ENCODE data around the gene RDH14. TPM values are rescaled to one million over a fixed set of nuclear protein-coding genes. Genes with fewer than 3 reads are reported as not detected.
A peak's percentile ranks its signal among the peaks of the same experiment; 100 is the strongest.

The RDH14 gene
- total and polyA plus RNA-seq, 2 of the 4 experiments (the other 2 are of a cell fraction), result 11.9 to 12.2 TPM

DNA sequence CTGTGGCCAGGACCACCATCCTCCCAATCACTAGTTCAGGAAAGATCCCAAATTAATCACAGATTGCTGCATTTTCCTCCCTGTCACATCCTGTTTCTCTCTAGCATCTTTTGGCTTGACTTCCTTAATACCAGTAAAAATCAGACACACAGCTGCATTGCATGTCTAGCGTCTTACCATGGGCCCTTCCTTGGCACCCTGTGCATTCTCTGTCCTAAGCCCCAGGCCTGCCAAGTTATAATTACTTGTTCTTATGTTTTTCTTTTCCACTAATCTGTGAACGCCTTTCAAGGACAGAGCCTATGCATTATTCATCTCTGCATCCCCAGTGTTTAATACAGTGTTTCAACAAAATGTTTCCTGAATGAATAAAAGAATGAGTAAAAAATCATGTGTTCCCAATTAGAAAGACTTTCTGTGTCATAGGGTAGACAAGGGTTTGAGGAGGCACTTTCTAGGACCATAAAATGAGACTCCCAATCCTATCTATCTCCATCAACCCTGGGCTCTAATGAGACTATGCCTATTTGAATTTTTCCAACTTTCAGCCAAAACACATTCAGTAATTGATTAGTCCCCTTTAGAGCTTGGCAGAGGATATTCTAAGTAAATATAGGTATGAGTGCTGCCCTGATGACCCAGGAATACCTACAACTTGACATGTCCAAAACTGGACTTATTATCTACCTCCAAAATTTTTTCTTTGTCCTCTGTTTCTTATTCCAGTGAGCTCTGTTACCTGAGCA is 39.2 kb upstream of the RDH14 start:
- Histone ChIP-seq H3K4me1 (ENCODE audit: control insufficient read depth, insufficient read depth, low read length) (peaks cover 7% of the 10 kb centered on the region; the same call in 1 of the 2 replicates), H3K14ac (replicated peaks; ENCODE audit: low read depth, low read length) (no peak overlapping the region), H4K91ac (ENCODE audit: insufficient read depth, low read depth, low read length) (no peak overlapping the region), H3K4ac (ENCODE audit: low read depth, low read length) (no peak overlapping the region), H2AK5ac (ENCODE audit: low read depth, low read length) (no peak overlapping the region), H3K79me1 (ENCODE audit: low read depth in 1 of 2, low read length in 2 of 2) (no peaks in the 10 kb centered on the region), H3K9ac (ENCODE audit: low read depth, low read length) (no peak overlapping the region), H3K56ac (ENCODE audit: extremely low read depth, insufficient read depth, low read length) (no peak overlapping the region), H4K8ac (ENCODE audit: low read depth in 2 of 2, low read length in 2 of 2) (no peak overlapping the region), H3K4me2 (ENCODE audit: low read depth, low read length) (no peak overlapping the region), H3K9me1 (ENCODE audit: insufficient read depth, low read length) (no peaks in the 10 kb centered on the region), H3K27me3 (ENCODE audit: control insufficient read depth, insufficient read depth, low read length) (no peaks in the 10 kb centered on the region), H3K18ac (ENCODE audit: low read depth, low read length) (peak overlapping the region; percentile 1; the same call in 1 of the 2 replicates), H2BK5ac (ENCODE audit: low read depth, low read length, poor library complexity, severe bottlenecking) (no peak overlapping the region), H3K36me3 (ENCODE audit: control insufficient read depth, insufficient read depth, low read length) (no peaks in the 10 kb centered on the region), H4K20me1 (ENCODE audit: insufficient read depth, low read length) (no peaks in the 10 kb centered on the region), H4K5ac (ENCODE audit: low read depth, low read length) (no peak overlapping the region), H2BK120ac (ENCODE audit: low read depth, low read length) (no peak overlapping the region), H2AK9ac (replicated peaks; ENCODE audit: low read depth, low read length, poor library complexity) (no peak overlapping the region), H2BK20ac (ENCODE audit: low read depth, low read length) (no peak overlapping the region), H3K23ac (ENCODE audit: low read depth, low read length) (no peak overlapping the region), H2AFZ (replicated peaks; ENCODE audit: low read length, poor library complexity) (no peak overlapping the region), H3K27ac (ENCODE audit: insufficient read depth, low read length) (no peak overlapping the region), H2BK15ac (ENCODE audit: low read depth, low read length) (no peak overlapping the region), H3K9me3 (ENCODE audit: control insufficient read depth, insufficient read depth, low read length) (no peaks in the 10 kb centered on the region), H3K4me3 (ENCODE audit: insufficient read depth, low read depth, low read length) (no peak overlapping the region)
- CTCF ChIA-PET, result interaction anchor here (0.6 kb wide), 2 partner anchors 145 to 150 kb away, joined by 3 read pairs; no protein-coding TSS in a partner anchor
- TF ChIP-seq BHLHE40 (IDR thresholded peaks at IDR 0.05; ENCODE audit: low read depth, low read length) (no peak), NFE2L2 (IDR thresholded peaks at IDR 0.05; ENCODE audit: low read depth, low read length) (no peak), RAD21 (IDR thresholded peaks at IDR 0.05; ENCODE audit: low read length) (no peak), SMC3 (IDR thresholded peaks at IDR 0.05; ENCODE audit: low read depth, low read length) (no peak), FOS (IDR thresholded peaks at IDR 0.05; ENCODE audit: low read depth, low read length) (no peak), MXI1 (IDR thresholded peaks at IDR 0.05; ENCODE audit: borderline replicate concordance, low read depth, low read length) (no peak), MAZ (IDR thresholded peaks at IDR 0.05; ENCODE audit: borderline replicate concordance, low read depth, low read length) (no peak), MAFK (IDR thresholded peaks at IDR 0.05; ENCODE audit: low read depth, low read length) (no peak)
- TF ChIP-seq, protein P1, sequence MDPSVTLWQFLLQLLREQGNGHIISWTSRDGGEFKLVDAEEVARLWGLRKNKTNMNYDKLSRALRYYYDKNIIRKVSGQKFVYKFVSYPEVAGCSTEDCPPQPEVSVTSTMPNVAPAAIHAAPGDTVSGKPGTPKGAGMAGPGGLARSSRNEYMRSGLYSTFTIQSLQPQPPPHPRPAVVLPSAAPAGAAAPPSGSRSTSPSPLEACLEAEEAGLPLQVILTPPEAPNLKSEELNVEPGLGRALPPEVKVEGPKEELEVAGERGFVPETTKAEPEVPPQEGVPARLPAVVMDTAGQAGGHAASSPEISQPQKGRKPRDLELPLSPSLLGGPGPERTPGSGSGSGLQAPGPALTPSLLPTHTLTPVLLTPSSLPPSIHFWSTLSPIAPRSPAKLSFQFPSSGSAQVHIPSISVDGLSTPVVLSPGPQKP (IDR thresholded peaks at IDR 0.05; ENCODE audit: borderline replicate concordance, low read depth, low read length), result no peak
- TF ChIP-seq, protein P2, sequence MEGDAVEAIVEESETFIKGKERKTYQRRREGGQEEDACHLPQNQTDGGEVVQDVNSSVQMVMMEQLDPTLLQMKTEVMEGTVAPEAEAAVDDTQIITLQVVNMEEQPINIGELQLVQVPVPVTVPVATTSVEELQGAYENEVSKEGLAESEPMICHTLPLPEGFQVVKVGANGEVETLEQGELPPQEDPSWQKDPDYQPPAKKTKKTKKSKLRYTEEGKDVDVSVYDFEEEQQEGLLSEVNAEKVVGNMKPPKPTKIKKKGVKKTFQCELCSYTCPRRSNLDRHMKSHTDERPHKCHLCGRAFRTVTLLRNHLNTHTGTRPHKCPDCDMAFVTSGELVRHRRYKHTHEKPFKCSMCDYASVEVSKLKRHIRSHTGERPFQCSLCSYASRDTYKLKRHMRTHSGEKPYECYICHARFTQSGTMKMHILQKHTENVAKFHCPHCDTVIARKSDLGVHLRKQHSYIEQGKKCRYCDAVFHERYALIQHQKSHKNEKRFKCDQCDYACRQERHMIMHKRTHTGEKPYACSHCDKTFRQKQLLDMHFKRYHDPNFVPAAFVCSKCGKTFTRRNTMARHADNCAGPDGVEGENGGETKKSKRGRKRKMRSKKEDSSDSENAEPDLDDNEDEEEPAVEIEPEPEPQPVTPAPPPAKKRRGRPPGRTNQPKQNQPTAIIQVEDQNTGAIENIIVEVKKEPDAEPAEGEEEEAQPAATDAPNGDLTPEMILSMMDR (conservative IDR thresholded peaks at IDR 0.05; ENCODE audit: low read depth, low read length), result no peak
- ATAC-seq (ENCODE audit: low read depth) (peak; percentile 53), DNase-seq (peak; percentile 32)
- BruUV-seq (replicated peaks), result no TSS peak
- in situ Hi-C loops (cut with MboI; ENCODE audit: low sequenced_read_pairs) (no loop called here), intact Hi-C loops (cut with micrococcal nuclease) (loop anchor here (5.0 kb wide), 1 partner anchor 1317 kb away; no protein-coding TSS in a partner anchor), dilution Hi-C loops (cut with HindIII; ENCODE audit: low sequenced_read_pairs, unreplicated experiment) (no loop called here)
- POLR2A ChIA-PET (ENCODE audit: unreplicated experiment), result no interaction called here
- WGBS, 2 experiments (ENCODE audit: extremely low coverage in 2 of 2, insufficient read length in 1 of 2), result no CpG with 5 or more reads among the region's 2 CpGs

All from IMR-90 (cell line).